NCI-H1105 (cell line): ENCODE measurements around the gene SF3A2.

Source experiments
- DNase-seq: peaks from one replicate; lab custom pipeline; 2025; lab: John Stamatoyannopoulos, UW

Gene SF3A2

GRCh38 chr19:2291185-2291751 is 54.6 kb downstream of the SF3A2 start:
- DNase-seq, result no peak

- no peak for DNase-seq
These were observed 58.2 kb downstream of the SF3A2 start for GRCh38 chr19:2294687-2295335.

GRCh38 chr19:2296141-2296540 is 59.5 kb downstream of the SF3A2 start:
- no peak for DNase-seq
